AG09309 (cell line): ENCODE data around the gene GNG12.

Source experiments
- DNase-seq: peaks from one replicate; pipeline ENCODE4 v3.0.0-alpha.2; 2010; ENCODE audit warnings: low read depth
- H3K4me3 ChIP-seq: 2 replicates; pipeline ENCODE4 v1.5.1; 2011; ENCODE audit warnings: mild to moderate bottlenecking, low read depth, low read length, moderate library complexity; ENCODE audit not compliant: control insufficient read depth
- TF ChIP-seq, protein P1 (sequence below): IDR thresholded peaks from 2 replicates; pipeline ENCODE4 v1.5.1; 2011; ENCODE audit warnings: mild to moderate bottlenecking, low read depth, low read length, inconsistent platforms; ENCODE audit not compliant: insufficient read depth, control insufficient read depth; ENCODE audit errors: missing control alignments

Gene GNG12

DNA sequence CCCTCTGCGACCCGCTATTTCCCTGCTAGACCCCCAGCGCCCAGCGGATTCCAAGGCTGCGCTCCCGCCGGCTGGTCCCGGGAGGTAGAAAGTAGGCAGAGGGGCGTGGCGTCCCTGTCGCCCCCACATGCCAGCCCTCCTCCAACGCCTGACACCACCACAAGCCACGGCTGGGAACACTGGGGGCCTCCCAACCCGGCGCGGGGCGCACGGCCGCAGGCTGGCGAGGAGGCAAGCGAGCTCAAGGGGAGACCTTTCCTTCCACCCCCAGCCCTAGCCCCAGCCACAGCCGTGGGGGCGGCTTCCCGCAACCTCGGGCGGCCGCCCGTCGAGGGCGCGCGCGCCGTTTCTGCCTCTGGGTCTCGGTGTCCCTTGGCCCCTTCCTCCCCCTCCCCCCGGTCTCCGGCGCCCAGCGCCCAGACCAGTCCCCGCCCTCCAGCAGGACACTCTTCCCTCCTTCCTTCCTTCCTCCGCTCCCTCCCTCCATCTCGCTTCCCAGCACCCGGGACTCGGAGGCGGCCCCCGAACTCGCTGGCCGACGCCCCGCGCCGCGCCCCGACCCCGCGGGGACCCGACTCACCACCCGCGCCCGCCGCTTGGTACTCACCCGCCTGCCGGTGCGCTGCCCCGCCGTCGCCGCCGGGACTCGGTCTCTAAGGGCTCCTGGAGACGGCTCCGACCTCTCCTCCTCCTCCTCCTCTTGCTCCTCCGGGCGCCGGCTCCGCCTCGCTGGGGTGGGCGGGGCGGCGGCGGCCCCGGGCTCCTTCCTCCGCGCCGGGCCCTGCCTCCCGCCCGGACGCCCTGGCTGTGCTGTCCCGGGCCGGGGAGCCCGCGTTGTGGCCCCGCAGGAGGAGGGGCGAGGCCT lies at the start of gene GNG12:
Gene GNG12 (minus strand): TSS at position 731 of the 865 bp plus-strand sequence. CDS start 125,781 bp downstream, outside the sequence.
- TF ChIP-seq, protein P1, sequence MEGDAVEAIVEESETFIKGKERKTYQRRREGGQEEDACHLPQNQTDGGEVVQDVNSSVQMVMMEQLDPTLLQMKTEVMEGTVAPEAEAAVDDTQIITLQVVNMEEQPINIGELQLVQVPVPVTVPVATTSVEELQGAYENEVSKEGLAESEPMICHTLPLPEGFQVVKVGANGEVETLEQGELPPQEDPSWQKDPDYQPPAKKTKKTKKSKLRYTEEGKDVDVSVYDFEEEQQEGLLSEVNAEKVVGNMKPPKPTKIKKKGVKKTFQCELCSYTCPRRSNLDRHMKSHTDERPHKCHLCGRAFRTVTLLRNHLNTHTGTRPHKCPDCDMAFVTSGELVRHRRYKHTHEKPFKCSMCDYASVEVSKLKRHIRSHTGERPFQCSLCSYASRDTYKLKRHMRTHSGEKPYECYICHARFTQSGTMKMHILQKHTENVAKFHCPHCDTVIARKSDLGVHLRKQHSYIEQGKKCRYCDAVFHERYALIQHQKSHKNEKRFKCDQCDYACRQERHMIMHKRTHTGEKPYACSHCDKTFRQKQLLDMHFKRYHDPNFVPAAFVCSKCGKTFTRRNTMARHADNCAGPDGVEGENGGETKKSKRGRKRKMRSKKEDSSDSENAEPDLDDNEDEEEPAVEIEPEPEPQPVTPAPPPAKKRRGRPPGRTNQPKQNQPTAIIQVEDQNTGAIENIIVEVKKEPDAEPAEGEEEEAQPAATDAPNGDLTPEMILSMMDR = no peak
- H3K4me3 ChIP-seq = peak within 1 kb of the TSS; percentile 71
- peak; percentile 14 for DNase-seq

DNA sequence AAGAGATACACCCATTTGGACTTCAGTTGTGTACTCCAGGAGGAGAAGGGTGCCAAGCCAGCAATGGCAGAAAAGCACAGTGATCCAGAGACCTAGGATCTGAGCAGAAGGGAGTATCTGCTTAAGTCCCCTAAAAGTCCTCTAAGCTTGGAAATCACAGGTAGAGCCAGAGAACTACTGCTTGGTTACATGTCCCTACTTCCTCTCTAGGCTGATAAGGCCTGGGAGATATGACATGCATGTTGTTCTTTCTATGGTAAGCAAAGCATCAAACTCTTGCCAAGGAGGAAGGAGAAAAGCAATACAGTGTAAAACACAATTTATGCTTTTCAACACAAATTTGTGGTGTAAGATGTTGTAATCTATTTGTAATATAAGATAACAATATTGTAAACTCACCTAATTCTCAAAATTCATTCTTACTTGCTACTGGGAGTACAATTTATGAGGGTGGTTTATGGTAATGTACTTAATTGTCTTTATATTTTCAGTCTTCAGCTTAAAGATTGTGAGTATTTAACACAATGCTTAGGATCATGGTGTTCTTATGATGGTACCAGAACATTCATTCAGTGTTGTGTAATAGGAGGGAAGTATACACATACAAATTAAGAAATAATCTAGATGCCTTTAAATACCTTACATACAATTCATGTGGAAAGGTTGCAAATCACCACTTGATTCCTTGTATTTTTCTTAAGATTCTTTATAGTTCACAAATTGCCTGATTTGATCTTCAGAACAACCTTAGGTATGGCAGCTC lies 49.1 kb upstream of the GNG12 start:
- DNase-seq = no peak
- TF ChIP-seq, protein P1 = no peak
- H3K4me3 ChIP-seq = no peak overlapping the region

DNA sequence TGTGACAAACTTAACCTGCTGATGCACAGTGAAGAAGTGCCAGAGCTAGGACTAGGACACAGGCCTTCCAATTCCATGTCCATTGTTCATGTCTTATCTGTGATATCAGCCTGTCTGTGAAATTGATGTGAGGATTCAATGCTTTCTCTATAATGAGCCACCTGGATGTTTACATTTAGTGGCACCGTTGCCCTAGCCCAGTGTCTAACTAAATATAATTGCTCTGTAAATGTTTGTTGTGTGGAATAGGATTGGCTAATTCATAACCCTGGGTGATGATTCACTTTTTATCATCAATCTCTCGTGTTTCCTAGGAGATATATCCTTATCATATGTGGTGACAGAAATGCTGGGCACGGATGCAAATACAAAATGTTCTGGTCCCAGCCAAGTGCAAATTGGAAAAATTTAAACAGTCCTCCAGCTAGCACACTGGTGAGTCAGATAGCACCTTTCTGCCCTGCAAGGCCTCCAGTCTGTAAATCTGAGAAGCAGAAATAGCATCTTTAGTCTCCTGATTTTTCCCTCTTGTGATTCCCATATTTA lies 46.9 kb upstream of the GNG12 start:
- TF ChIP-seq, protein P1 = no peak
- DNase-seq = peak; percentile 64
- H3K4me3 ChIP-seq = no peak overlapping the region

DNA sequence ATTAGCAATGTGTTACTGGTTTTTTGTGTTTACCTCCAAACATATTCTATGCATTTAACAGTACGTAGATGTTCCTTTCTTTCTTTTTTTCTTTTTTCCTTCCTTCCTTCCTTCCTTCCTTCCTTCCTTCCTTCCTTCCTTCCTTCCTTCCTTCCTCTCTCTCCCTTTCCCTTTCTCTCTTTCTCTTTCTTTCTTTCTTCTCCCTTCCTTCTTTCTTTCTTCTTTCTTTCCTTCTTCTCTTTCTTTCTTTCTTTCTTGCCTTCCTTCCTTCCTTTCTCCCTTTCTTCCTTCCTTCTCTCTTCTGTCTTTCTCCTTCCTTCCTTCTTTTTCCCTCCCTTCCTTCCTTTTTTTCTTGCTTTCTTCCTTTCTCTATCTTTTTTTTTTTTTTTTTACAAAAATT lies 46.2 kb upstream of the GNG12 start:
- TF ChIP-seq, protein P1 = no peak
- DNase-seq = no peak
- H3K4me3 ChIP-seq = no peak overlapping the region

DNA sequence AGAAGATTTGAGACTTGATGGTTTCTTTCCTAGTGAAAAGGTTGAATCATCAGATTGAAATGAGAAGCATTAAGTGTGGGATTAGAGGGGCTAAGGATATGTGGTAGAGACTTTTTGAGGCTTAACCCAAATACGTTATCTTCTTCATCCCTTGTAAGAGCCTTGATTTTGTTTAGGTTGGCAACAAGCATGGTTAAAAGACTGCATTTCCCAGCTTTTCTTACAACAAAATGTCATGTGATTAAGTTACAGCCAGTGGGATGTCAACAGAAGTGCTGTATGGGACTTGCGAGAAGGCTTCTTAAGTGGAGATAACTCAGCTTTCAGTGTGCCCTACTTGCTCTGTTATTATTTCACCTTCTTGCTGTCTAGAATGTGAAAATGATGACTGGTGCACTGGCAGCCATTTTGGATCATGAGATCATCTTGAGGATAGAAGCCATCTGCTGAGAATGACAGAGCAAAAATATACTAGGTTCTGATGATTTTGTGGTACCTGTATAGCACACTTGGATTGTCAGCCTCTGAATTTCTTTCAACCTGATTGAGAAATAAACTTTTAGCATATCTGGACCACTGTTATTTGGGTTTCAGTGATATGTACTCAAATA lies 41.3 kb upstream of the GNG12 start:
- DNase-seq = no peak
- TF ChIP-seq, protein P1 = no peak
- no peak overlapping the region for H3K4me3 ChIP-seq

DNA sequence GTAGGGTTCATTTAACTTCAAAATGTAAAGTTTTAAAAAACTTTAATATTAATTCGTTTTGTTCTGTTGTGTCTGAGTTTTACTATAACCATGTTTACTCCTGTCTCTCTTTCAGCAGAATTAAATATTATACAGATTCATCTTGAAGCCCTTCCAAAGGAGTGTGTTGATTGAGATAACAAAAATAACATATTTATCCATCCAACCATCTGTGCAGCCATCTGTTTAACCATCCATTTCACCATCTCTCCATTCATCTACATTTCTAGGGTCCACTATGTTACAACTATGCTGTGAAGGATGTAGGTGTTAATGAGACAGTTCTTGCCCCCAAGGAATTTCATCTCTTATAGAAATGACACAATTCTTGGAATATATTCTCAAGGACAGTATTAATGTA lies 36.0 kb upstream of the GNG12 start:
- TF ChIP-seq, protein P1 = no peak
- H3K4me3 ChIP-seq = no peak overlapping the region
- no peak for DNase-seq
